Peyer's patch (tissue), 4 donors: Measurements from ENCODE around the gene GGA1. TPM values are rescaled to one million over a fixed set of nuclear protein-coding genes. Genes with fewer than 3 reads are reported as not detected.

ENCODE experiments used
- DNase-seq, 3 donors: peaks; one replicate each; pipeline ENCODE4 v3.0.0-alpha.2; 2017 to 2019
- H3K27ac ChIP-seq, 4 donors: fragments of 200-600 bp; sonication (generic); one replicate each; pipeline ENCODE4 v1.5.1; 2016 to 2019
- H3K27me3 ChIP-seq, 2 donors: fragments of 200-600 bp; sonication (generic); one replicate each; pipeline ENCODE4 v1.5.1; 2019
- H3K36me3 ChIP-seq, 3 donors: fragments of 200-600 bp; sonication (generic); one replicate each; pipeline ENCODE4 v1.5.1; 2016 to 2019
- H3K4me1 ChIP-seq, 4 donors: fragments of 200-600 bp; sonication (generic); one replicate each; pipeline ENCODE4 v1.5.1; 2016 to 2019
- H3K4me3 ChIP-seq, 4 donors: fragments of 200-600 bp; sonication (generic); 1 replicate in 3 of 4; 2 replicates in 1 of 4; pipeline ENCODE4 v1.5.1; 2016 to 2019; ENCODE audit warnings: mild to moderate bottlenecking in 1 of 4
- H3K9me3 ChIP-seq, 4 donors: fragments of 200-600 bp; sonication (generic); one replicate each; pipeline ENCODE4 v1.5.1; 2016 to 2019; ENCODE audit warnings: mild to moderate bottlenecking in 1 of 4
- POLR2A ChIP-seq, 2 donors: fragments of 450-650 bp; IDR thresholded peaks; one replicate each; pipeline ENCODE4 v1.5.1; 2017; ENCODE audit warnings: antibody characterized with exemption in 2 of 2, mild to moderate bottlenecking in 2 of 2, moderate library complexity in 2 of 2
- total RNA-seq, 4 donors: library from RNA; depleted of rRNA; stranded (reverse); fragments of >200 nt; gene quantifications; one replicate each; pipeline ENCODE4 v1.1.0, GENCODE V29; 2016
- TF ChIP-seq, protein P1 (sequence below), 6 experiments: fragments of 450-650 bp in 4 of 6; fragments of 200-600 bp in 2 of 6; sonication (generic) in 1 of 6; IDR thresholded peaks; one replicate each; pipeline ENCODE4 v1.5.1; 2017 to 2019; ENCODE audit warnings: antibody characterized with exemption in 6 of 6, mild to moderate bottlenecking in 3 of 6, moderate library complexity in 1 of 6

GGA1 gene
- total RNA-seq, 4 donors from 2014 or later: 67.1 to 189 (median 117) TPM

DNA sequence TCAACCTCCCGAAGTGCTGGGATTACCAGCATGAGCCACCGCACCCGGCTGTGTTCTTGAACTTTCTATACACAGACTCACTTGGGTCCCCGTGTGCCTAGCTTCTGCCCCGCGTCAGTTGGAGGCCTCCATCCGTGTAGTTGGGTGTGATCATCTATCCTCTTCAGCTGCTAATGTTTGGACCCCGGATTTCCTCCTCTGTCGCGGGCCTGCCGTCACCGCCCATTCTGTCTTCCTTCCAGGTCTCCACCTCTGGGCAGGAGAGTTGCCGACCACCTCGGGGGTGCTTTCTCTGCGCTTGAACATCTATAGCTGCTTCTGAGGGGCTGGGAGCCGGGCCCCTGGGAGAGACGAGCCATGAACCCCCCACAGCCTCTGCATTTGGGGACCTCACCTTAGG is 42.8 kb upstream of the GGA1 start:
- Histone ChIP-seq H3K27ac (peak overlapping the region in 2 of 4 donors; percentile 27 to 93), H3K4me1 (peaks cover 11 to 93% (median 37%) of the 10 kb centered on the region in 4 donors), H3K4me3 (peak overlapping the region in 1 of 4 donors; percentile 16)

DNA sequence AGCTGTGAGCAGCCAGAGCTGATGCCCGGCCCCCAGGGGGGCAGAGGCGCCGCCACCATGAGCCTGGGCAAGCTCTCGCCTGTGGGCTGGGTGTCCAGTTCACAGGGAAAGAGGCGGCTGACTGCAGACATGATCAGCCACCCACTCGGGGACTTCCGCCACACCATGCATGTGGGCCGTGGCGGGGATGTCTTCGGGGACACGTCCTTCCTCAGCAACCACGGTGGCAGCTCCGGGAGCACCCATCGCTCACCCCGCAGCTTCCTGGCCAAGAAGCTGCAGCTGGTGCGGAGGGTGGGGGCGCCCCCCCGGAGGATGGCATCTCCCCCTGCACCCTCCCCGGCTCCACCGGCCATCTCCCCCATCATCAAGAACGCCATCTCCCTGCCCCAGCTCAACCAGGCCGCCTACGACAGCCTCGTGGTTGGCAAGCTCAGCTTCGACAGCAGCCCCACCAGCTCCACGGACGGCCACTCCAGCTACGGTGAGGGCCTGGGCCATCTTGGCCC is 42.3 kb upstream of the GGA1 start:
- DNase-seq: peak in 1 of 3 donors; percentile 63
- TF ChIP-seq, protein P1, sequence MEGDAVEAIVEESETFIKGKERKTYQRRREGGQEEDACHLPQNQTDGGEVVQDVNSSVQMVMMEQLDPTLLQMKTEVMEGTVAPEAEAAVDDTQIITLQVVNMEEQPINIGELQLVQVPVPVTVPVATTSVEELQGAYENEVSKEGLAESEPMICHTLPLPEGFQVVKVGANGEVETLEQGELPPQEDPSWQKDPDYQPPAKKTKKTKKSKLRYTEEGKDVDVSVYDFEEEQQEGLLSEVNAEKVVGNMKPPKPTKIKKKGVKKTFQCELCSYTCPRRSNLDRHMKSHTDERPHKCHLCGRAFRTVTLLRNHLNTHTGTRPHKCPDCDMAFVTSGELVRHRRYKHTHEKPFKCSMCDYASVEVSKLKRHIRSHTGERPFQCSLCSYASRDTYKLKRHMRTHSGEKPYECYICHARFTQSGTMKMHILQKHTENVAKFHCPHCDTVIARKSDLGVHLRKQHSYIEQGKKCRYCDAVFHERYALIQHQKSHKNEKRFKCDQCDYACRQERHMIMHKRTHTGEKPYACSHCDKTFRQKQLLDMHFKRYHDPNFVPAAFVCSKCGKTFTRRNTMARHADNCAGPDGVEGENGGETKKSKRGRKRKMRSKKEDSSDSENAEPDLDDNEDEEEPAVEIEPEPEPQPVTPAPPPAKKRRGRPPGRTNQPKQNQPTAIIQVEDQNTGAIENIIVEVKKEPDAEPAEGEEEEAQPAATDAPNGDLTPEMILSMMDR (IDR thresholded peaks at IDR 0.05): no peak
- TF ChIP-seq POLR2A (IDR thresholded peaks at IDR 0.05): no peak
- peak overlapping the region in 1 of 4 donors; percentile 16 for H3K4me3 ChIP-seq

More for the DNA sequence above, 42.8 kb upstream of the GGA1 start:
- no peak for DNase-seq
- no peaks in the 10 kb centered on the region for H3K9me3 ChIP-seq
- peaks cover 0 to 17% (median 0%) of the 10 kb centered on the region in 3 donors for H3K36me3 ChIP-seq
- no peaks in the 10 kb centered on the region for H3K27me3 ChIP-seq
- TF ChIP-seq, protein P1 (IDR thresholded peaks at IDR 0.05): no peak
- TF ChIP-seq POLR2A (IDR thresholded peaks at IDR 0.05): no peak

GRCh38 chr22:37566903-37567798 is 41.5 kb upstream of the GGA1 start:
- no peaks in the 10 kb centered on the region for H3K9me3 ChIP-seq
- peak; percentile 94 to 97 (median 94) for DNase-seq
- peaks cover 11 to 92% (median 26%) of the 10 kb centered on the region in 4 donors for H3K4me1 ChIP-seq
- peak in 1 of 2 donors; percentile 19 for TF ChIP-seq POLR2A (IDR thresholded peaks at IDR 0.05)
- TF ChIP-seq, protein P1 (IDR thresholded peaks at IDR 0.05): peak; percentile 95 to 98 (median 96)
- peaks cover 0 to 22% (median 0%) of the 10 kb centered on the region in 3 donors for H3K36me3 ChIP-seq
- peak overlapping the region in 3 of 4 donors; percentile 27 to 93 (median 27) for H3K27ac ChIP-seq
- no peaks in the 10 kb centered on the region for H3K27me3 ChIP-seq
- H3K4me3 ChIP-seq: peak overlapping the region in 1 of 4 donors; percentile 16

More for the DNA sequence above, 42.3 kb upstream of the GGA1 start:
- H3K27ac ChIP-seq: peak overlapping the region in 3 of 4 donors; percentile 27 to 93 (median 27)
- no peaks in the 10 kb centered on the region for H3K9me3 ChIP-seq
- H3K4me1 ChIP-seq: peaks cover 11 to 97% (median 32%) of the 10 kb centered on the region in 4 donors
- peaks cover 0 to 17% (median 0%) of the 10 kb centered on the region in 3 donors for H3K36me3 ChIP-seq
- no peaks in the 10 kb centered on the region for H3K27me3 ChIP-seq

GRCh38 chr22:37568012-37568411 is 40.6 kb upstream of the GGA1 start:
- TF ChIP-seq POLR2A (IDR thresholded peaks at IDR 0.05): no peak
- TF ChIP-seq, protein P1 (IDR thresholded peaks at IDR 0.05): no peak
- peaks cover 0 to 22% (median 0%) of the 10 kb centered on the region in 3 donors for H3K36me3 ChIP-seq
- H3K27ac ChIP-seq: peak overlapping the region in 1 of 4 donors; percentile 93
- no peaks in the 10 kb centered on the region for H3K27me3 ChIP-seq
- peaks cover 11 to 83% (median 21%) of the 10 kb centered on the region in 4 donors for H3K4me1 ChIP-seq
- H3K9me3 ChIP-seq: no peaks in the 10 kb centered on the region
- no peak overlapping the region for H3K4me3 ChIP-seq
- no peak for DNase-seq

- Histone ChIP-seq H3K4me3 (no peak overlapping the region), H3K4me1 (peaks cover 11 to 78% (median 20%) of the 10 kb centered on the region in 4 donors), H3K27ac (peak overlapping the region in 3 of 4 donors; percentile 51 to 93 (median 84)), H3K27me3 (no peaks in the 10 kb centered on the region), H3K9me3 (no peaks in the 10 kb centered on the region), H3K36me3 (peaks cover 0 to 22% (median 0%) of the 10 kb centered on the region in 3 donors)
- no peak for DNase-seq
- TF ChIP-seq POLR2A (IDR thresholded peaks at IDR 0.05): no peak
- TF ChIP-seq, protein P1 (IDR thresholded peaks at IDR 0.05): no peak
These were observed 40.1 kb upstream of the GGA1 start for GRCh38 chr22:37568448-37569008.
